Measurements from ENCODE around the gene WHRN.

The WHRN gene

GRCh38 chr9:114504341-114505186 lies 709 bp downstream of the WHRN start:
- Histone ChIP-seq H3K4me1 (ENCODE audit: insufficient read depth, insufficient read length) (peaks cover 11% of the 10 kb centered on the region), H3K9me3 (ENCODE audit: insufficient read depth, low read length) (no peaks in the 10 kb centered on the region), H3K9ac (ENCODE audit: insufficient read length, low read depth) (peak overlapping the region; percentile 85), H3K36me3 (ENCODE audit: insufficient read depth, insufficient read length, low read length) (no peaks in the 10 kb centered on the region), H3K27me3 (ENCODE audit: insufficient read depth, insufficient read length) (peaks cover 14% of the 10 kb centered on the region), H3K4me3 (ENCODE audit: insufficient read length, low read depth) (peak overlapping the region; percentile 73)
- TF ChIP-seq YY1 (IDR thresholded peaks at IDR 0.05; ENCODE audit: insufficient read depth, insufficient read length) (no peak), SUZ12 (IDR thresholded peaks at IDR 0.05; ENCODE audit: extremely low read depth, insufficient read depth, insufficient read length) (no peak), ZNF274 (IDR thresholded peaks at IDR 0.05; ENCODE audit: low read depth, low read length) (no peak)
- no peak for DNase-seq (ENCODE audit: low read depth, low spot score)

DNA sequence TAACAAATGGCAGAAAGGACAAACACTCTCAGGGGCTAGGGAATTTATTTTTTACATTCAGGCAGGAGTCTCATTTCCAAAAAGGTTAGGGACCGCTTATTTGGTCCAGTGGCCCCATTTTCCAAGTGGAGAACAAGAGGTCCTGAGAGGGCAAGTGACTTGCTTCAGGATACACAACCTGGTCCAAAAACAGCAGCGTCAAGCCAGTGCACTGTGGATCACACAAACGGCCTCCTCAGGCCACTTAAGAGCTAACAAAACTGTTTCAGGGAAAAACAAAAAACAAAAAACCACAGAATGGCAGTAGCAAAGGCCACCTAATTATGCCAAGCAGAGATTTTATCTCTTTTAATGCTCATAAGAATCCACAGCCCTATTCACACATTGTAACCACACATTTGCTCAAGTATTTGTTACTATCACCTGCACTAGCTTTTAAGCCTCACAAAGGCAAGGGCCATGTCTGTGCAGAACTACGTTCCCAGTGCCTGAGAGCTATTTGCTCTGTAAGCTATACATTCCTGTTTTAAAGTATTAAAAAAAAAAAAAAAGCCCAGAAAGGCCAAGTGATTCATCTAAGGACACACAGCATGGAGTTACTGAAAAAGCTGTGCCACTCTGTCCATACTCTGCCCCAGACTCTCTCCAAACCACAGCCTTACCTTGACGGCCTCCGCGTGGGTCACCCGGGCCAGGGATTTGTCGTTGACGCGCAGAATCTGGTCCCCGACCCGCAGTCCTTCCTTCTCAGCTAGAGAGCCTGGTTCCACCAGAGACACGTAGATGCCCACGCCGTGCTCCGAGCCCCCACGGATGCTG lies 1.5 kb downstream of the WHRN start:
- H3K36me3 ChIP-seq (ENCODE audit: insufficient read depth, insufficient read length, low read length) = no peaks in the 10 kb centered on the region
- no peaks in the 10 kb centered on the region for H3K9me3 ChIP-seq (ENCODE audit: insufficient read depth, low read length)
- H3K4me1 ChIP-seq (ENCODE audit: insufficient read depth, insufficient read length) = peaks cover 11% of the 10 kb centered on the region
- H3K27me3 ChIP-seq (ENCODE audit: insufficient read depth, insufficient read length) = peaks cover 14% of the 10 kb centered on the region
- H3K4me3 ChIP-seq (ENCODE audit: insufficient read length, low read depth) = peak overlapping the region; percentile 73
- no peak for DNase-seq (ENCODE audit: low read depth, low spot score)
- TF ChIP-seq YY1 (IDR thresholded peaks at IDR 0.05; ENCODE audit: insufficient read depth, insufficient read length) (no peak), SUZ12 (IDR thresholded peaks at IDR 0.05; ENCODE audit: extremely low read depth, insufficient read depth, insufficient read length) (no peak), ZNF274 (IDR thresholded peaks at IDR 0.05; ENCODE audit: low read depth, low read length) (no peak)
- peak overlapping the region; percentile 85 for H3K9ac ChIP-seq (ENCODE audit: insufficient read length, low read depth)

- no peak for DNase-seq (ENCODE audit: low read depth, low spot score)
- Histone ChIP-seq H3K4me1 (ENCODE audit: insufficient read depth, insufficient read length) (peaks cover 12% of the 10 kb centered on the region), H3K36me3 (ENCODE audit: insufficient read depth, insufficient read length, low read length) (no peaks in the 10 kb centered on the region), H3K9me3 (ENCODE audit: insufficient read depth, low read length) (no peaks in the 10 kb centered on the region), H3K27me3 (ENCODE audit: insufficient read depth, insufficient read length) (peaks cover 14% of the 10 kb centered on the region), H3K9ac (ENCODE audit: insufficient read length, low read depth) (peak overlapping the region; percentile 51), H3K4me3 (ENCODE audit: insufficient read length, low read depth) (no peak overlapping the region)
- TF ChIP-seq SUZ12 (IDR thresholded peaks at IDR 0.05; ENCODE audit: extremely low read depth, insufficient read depth, insufficient read length) (no peak), YY1 (IDR thresholded peaks at IDR 0.05; ENCODE audit: insufficient read depth, insufficient read length) (no peak), ZNF274 (IDR thresholded peaks at IDR 0.05; ENCODE audit: low read depth, low read length) (no peak)
Measured at GRCh38 chr9:114503009-114503408, 2.3 kb downstream of the WHRN start.

DNA sequence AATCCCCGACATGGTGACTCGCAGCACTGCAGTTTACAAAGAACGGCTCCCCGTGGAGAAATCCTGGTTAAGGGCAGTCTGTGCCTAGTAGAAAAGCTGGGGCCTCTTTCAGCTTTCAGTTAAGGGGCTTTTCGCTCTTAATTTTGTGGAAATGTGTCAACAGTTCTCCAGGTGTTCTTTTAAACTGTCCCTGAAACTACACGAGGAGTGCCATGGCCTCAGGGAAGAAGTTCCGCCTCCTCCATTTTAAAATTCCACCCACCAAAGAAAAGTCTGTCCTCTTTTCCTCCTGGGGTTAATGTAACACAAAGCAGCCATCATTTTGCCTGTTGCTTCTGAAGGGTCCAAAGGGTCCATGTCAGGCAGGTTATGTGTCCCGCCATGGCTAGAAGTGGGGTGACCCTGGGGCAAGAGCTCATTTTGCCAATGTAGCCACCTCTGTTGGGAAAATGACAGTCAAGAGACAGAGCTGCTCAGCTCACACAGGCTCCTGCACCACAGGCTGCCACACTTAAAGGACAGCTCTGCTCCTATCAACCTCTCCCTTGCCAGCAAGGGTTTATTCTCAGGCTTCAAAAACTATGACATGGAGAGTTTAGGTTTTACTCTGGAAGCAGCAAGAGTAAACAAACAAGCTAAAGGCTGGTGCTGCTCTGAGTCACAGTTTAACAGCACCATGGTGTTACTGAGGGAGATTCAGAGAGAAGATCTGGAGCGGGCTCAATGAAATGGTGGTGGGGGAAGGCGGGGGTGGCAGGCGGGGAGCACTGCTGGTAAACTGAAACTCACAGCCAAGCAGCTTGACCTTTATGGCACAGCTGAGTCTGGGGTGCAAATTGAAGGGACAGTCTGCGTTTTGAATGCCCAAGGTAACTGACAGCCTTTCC lies 3.2 kb downstream of the WHRN start:
- no peak for TF ChIP-seq SUZ12 (IDR thresholded peaks at IDR 0.05; ENCODE audit: extremely low read depth, insufficient read depth, insufficient read length)
- TF ChIP-seq ZNF274 (IDR thresholded peaks at IDR 0.05; ENCODE audit: low read depth, low read length) = no peak
- TF ChIP-seq YY1 (IDR thresholded peaks at IDR 0.05; ENCODE audit: insufficient read depth, insufficient read length) = no peak
- peak overlapping the region; percentile 13 for H3K4me3 ChIP-seq (ENCODE audit: insufficient read length, low read depth)
- peak overlapping the region; percentile 51 for H3K9ac ChIP-seq (ENCODE audit: insufficient read length, low read depth)
- peaks cover 14% of the 10 kb centered on the region for H3K27me3 ChIP-seq (ENCODE audit: insufficient read depth, insufficient read length)
- H3K4me1 ChIP-seq (ENCODE audit: insufficient read depth, insufficient read length) = peaks cover 12% of the 10 kb centered on the region
- no peaks in the 10 kb centered on the region for H3K36me3 ChIP-seq (ENCODE audit: insufficient read depth, insufficient read length, low read length)
- no peaks in the 10 kb centered on the region for H3K9me3 ChIP-seq (ENCODE audit: insufficient read depth, low read length)
- DNase-seq (ENCODE audit: low read depth, low spot score) = peak; percentile 35

GRCh38 chr9:114500697-114501292 lies 4.5 kb downstream of the WHRN start:
- H3K4me3 ChIP-seq (ENCODE audit: insufficient read length, low read depth) = no peak overlapping the region
- H3K9ac ChIP-seq (ENCODE audit: insufficient read length, low read depth) = no peak overlapping the region
- no peak for DNase-seq (ENCODE audit: low read depth, low spot score)
- no peaks in the 10 kb centered on the region for H3K36me3 ChIP-seq (ENCODE audit: insufficient read depth, insufficient read length, low read length)
- peaks cover 7% of the 10 kb centered on the region for H3K27me3 ChIP-seq (ENCODE audit: insufficient read depth, insufficient read length)
- peaks cover 12% of the 10 kb centered on the region for H3K4me1 ChIP-seq (ENCODE audit: insufficient read depth, insufficient read length)
- H3K9me3 ChIP-seq (ENCODE audit: insufficient read depth, low read length) = no peaks in the 10 kb centered on the region
- TF ChIP-seq ZNF274 (IDR thresholded peaks at IDR 0.05; ENCODE audit: low read depth, low read length) = no peak
- no peak for TF ChIP-seq SUZ12 (IDR thresholded peaks at IDR 0.05; ENCODE audit: extremely low read depth, insufficient read depth, insufficient read length)
- no peak for TF ChIP-seq YY1 (IDR thresholded peaks at IDR 0.05; ENCODE audit: insufficient read depth, insufficient read length)

DNA sequence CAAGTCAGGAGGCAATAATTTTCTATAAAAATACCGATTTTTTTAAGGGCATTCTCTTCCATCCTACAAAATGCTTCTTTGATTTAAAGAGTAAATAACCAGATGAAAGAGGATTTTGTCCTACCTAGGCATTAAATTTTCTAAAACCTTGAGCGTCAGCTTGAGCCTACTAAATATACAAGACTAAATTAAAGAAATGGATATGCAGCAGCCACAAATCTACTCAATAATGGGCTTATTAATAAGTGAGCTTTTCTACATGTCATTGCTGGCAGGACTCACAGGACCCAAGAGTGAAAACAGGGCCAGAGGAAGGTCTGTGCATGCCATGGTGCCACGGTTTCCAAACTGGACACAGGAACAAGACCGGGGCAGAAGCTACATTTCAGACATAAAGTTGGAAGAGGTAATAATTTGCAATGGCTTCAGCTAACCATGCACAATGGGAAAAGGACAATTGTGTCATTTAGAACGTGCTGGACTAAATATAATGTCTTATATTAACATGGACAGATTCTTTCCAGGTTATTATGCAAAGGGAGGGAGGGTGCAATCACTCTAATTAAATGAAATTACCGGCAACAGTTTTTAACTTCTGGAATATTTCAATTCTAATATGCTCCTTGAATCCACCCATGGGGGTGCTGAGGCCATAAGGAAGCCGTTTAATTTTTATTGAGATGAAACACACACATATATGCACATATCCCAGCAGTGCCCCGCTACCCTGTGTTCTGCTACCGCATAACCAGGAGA lies 5.2 kb downstream of the WHRN start:
- no peaks in the 10 kb centered on the region for H3K9me3 ChIP-seq (ENCODE audit: insufficient read depth, low read length)
- TF ChIP-seq SUZ12 (IDR thresholded peaks at IDR 0.05; ENCODE audit: extremely low read depth, insufficient read depth, insufficient read length) (no peak), ZNF274 (IDR thresholded peaks at IDR 0.05; ENCODE audit: low read depth, low read length) (no peak), YY1 (IDR thresholded peaks at IDR 0.05; ENCODE audit: insufficient read depth, insufficient read length) (no peak)
- peaks cover 12% of the 10 kb centered on the region for H3K4me1 ChIP-seq (ENCODE audit: insufficient read depth, insufficient read length)
- DNase-seq (ENCODE audit: low read depth, low spot score) = no peak
- peaks cover 7% of the 10 kb centered on the region for H3K27me3 ChIP-seq (ENCODE audit: insufficient read depth, insufficient read length)
- H3K9ac ChIP-seq (ENCODE audit: insufficient read length, low read depth) = no peak overlapping the region
- H3K4me3 ChIP-seq (ENCODE audit: insufficient read length, low read depth) = no peak overlapping the region
- no peaks in the 10 kb centered on the region for H3K36me3 ChIP-seq (ENCODE audit: insufficient read depth, insufficient read length, low read length)

Data from NT2/D1 (cell line).